PFSK-1 (cell line): ENCODE measurements around the gene LRMDA.

Experiments
- FOXP2 ChIP-seq: optimal IDR thresholded peaks from 2 replicates; pipeline ENCODE3; 2011; ENCODE audit warnings: borderline replicate concordance, control low read depth, inconsistent platforms; ENCODE audit not compliant: insufficient read depth; ENCODE audit errors: extremely low read length, extremely low read depth
- POLR2AphosphoS5 ChIP-seq: IDR thresholded peaks from 2 replicates; pipeline ENCODE4 v1.6.1; 2012; ENCODE audit warnings: low read depth, mild to moderate bottlenecking, control low read depth, low read length, moderate library complexity
- SIN3A ChIP-seq: IDR thresholded peaks from 2 replicates; pipeline ENCODE4 v1.6.1; 2012; ENCODE audit warnings: mild to moderate bottlenecking, low read length, moderate library complexity, borderline replicate concordance; ENCODE audit not compliant: insufficient read depth
- TAF1 ChIP-seq: IDR thresholded peaks from 2 replicates; pipeline ENCODE4 v1.6.1; 2012; ENCODE audit warnings: low read length, control low read depth, borderline replicate concordance; ENCODE audit not compliant: insufficient read depth
- TF ChIP-seq, protein P1 (sequence below), 2 experiments: IDR thresholded peaks; 2 replicates each; pipeline versions ENCODE4 v1.6.1 to v1.8.0; 2011 to 2012; ENCODE audit warnings: low read depth in 2 of 2, low read length in 2 of 2, control low read depth in 1 of 2, inconsistent platforms in 1 of 2, mild to moderate bottlenecking in 1 of 2, moderate library complexity in 1 of 2; ENCODE audit not compliant: insufficient read depth in 1 of 2

Gene LRMDA

DNA sequence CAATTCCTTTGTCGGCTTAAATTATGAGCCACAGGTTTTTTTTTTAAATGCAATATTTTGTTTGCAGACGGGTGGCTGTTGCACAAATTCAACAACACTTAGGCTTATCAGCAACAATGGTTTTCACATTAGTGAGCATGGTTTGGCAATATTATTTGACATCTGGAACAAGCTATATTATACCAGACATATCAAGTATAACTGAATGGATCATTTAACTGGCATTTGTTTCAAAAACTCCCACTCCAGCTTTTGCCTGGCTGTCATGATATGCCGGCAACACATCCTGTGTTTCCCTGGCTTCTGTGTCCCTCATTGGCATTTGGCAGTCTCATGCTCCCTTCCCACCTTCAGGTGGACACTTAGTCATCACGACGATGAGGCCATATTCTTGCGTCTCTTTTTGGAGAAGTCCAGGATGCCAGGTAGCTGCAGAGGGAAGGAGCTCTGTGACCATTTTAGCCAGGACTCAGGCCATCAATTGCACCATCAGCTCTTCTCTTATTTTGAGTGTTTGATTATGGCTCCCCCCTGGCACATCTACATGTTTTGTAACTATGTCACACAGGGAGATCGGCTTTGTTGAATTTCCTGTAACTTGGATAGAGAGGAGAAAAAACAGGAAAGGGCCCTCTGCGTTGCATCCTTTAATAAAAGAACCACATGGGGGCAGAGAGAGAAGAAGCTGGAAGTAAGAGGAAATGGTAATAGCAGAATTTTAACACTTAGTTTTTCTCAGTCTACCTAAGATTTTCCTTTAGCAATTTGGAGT lies 413.9 kb downstream of the LRMDA start:
- TF ChIP-seq TAF1, result no peak
- TF ChIP-seq POLR2AphosphoS5, result no peak

DNA sequence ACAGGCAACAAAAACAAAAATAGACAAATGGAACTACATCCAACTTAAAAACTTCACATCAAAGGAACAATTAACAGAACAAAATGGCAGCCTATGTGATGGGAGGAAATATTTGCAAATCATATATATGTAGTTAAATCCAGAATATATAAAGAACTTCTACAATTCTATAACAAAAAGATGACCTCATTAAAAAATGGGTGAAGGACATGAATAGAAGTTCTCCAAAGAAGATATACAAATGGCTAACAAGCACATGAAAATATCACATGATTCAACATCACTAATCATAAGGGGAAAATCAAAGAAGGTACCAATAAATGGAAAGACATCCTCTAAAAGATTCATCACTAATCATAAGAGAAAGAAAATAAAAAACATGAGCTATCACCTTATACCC lies 416.1 kb downstream of the LRMDA start:
- TF ChIP-seq POLR2AphosphoS5, result no peak
- TF ChIP-seq SIN3A, result no peak
- TF ChIP-seq FOXP2, result no peak
- TF ChIP-seq, protein P1, sequence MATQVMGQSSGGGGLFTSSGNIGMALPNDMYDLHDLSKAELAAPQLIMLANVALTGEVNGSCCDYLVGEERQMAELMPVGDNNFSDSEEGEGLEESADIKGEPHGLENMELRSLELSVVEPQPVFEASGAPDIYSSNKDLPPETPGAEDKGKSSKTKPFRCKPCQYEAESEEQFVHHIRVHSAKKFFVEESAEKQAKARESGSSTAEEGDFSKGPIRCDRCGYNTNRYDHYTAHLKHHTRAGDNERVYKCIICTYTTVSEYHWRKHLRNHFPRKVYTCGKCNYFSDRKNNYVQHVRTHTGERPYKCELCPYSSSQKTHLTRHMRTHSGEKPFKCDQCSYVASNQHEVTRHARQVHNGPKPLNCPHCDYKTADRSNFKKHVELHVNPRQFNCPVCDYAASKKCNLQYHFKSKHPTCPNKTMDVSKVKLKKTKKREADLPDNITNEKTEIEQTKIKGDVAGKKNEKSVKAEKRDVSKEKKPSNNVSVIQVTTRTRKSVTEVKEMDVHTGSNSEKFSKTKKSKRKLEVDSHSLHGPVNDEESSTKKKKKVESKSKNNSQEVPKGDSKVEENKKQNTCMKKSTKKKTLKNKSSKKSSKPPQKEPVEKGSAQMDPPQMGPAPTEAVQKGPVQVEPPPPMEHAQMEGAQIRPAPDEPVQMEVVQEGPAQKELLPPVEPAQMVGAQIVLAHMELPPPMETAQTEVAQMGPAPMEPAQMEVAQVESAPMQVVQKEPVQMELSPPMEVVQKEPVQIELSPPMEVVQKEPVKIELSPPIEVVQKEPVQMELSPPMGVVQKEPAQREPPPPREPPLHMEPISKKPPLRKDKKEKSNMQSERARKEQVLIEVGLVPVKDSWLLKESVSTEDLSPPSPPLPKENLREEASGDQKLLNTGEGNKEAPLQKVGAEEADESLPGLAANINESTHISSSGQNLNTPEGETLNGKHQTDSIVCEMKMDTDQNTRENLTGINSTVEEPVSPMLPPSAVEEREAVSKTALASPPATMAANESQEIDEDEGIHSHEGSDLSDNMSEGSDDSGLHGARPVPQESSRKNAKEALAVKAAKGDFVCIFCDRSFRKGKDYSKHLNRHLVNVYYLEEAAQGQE (IDR thresholded peaks at IDR 0.05; ENCODE audit: insufficient read depth in 1 of 2, low read depth in 2 of 2, low read length in 2 of 2), result no peak
- no peak for TF ChIP-seq TAF1

DNA sequence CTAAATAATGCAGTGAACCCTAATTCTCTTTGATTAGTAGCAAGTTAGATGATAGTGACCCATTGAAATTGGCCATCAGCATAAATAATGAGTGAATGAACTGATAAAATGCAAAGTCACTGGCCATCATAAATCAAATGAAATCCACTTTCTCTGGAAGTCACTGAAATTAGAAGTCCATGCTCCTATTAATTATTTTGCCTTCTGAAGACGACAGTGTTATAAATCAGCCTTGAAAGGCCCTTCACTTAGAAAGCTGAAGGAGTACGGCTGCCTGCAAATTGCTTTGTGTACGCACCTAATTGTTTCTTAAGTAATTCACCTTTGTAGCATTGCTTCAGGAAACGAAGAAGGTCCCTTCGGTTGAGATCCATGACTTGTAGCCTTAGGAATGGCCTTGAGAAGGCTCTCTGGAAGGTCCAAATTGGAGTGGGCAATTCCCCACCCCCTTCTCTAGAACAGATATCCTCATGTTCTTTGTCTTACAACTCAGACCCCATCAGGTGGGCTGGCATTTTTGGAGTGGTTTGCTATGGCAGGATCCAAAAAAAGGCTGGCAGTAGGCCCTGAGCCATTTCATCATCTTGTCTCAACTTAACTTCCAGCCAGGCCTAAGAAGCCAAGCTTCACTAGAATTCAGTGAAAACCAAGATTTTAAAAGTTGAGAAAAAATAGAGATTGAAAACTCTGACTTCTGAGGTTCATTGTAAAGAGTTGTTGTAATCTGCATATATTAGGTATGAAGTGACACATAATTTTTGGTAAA lies 420.3 kb downstream of the LRMDA start:
- TF ChIP-seq SIN3A (no peak), FOXP2 (no peak), POLR2AphosphoS5 (no peak), TAF1 (no peak)
- TF ChIP-seq, protein P1 (IDR thresholded peaks at IDR 0.05; ENCODE audit: insufficient read depth in 1 of 2, low read depth in 2 of 2, low read length in 2 of 2), result no peak

DNA sequence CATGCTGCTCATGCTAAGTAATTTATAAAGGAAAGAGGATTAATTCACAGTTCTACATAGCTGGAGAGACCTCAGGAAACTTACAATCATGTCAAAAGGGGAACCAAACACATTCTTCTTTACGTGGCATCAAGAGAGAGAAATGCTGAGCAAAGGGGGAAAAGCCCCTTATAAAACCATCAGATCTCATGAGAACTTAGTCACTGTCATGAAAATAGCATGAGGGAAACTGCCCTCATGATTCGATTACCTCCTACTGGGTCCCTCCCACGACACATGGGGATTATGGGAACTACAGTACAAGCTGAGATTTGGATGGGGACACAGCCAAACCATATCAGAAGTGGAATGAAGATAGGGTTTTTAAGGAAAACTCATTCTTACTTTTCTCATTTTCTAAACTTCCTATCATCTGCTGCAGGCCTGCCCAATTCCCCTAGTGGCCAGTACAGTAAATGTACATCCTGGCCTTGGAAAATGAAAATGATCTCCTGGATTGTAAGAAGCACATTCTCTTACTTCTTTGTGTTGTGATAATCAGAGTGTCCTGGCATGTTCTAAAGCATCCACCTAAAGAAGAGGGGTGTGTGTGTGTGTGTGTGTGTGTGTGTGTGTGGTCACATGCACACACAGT lies 421.5 kb downstream of the LRMDA start:
- TF ChIP-seq TAF1 (no peak), SIN3A (no peak), POLR2AphosphoS5 (no peak), FOXP2 (no peak)
- TF ChIP-seq, protein P1 (IDR thresholded peaks at IDR 0.05; ENCODE audit: insufficient read depth in 1 of 2, low read depth in 2 of 2, low read length in 2 of 2), result no peak

DNA sequence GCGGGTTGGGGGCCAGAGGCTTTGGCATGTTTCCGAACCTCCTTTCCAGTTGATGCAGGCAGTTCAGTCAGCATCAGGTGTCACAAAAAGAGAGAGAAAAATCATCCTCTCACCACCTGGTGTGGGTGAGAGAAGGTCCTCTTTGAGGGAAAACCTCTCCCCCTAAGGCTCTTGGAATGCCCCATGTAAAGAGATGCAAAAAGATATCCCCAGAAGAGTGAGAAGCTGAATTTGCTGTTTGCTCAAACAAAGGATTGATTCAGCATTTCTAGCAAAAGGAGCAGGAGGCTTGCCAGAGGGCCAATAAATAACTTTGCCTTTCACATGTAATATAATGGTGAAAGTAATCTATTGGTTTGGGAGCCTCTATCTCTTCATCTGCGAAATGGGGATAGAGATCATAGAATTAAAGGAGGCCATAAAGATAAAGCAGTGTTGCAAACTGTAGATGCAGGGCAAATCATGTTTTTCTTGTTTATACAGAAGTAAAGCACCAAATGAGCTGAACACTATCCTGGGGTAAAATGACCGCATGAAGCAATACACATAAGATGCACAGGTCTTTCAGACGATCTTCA lies 425.9 kb downstream of the LRMDA start:
- TF ChIP-seq, protein P1 (IDR thresholded peaks at IDR 0.05; ENCODE audit: insufficient read depth in 1 of 2, low read depth in 2 of 2, low read length in 2 of 2), result no peak
- no peak for TF ChIP-seq POLR2AphosphoS5
- no peak for TF ChIP-seq TAF1
- no peak for TF ChIP-seq FOXP2
- no peak for TF ChIP-seq SIN3A
